Measurements from ENCODE around the gene YIPF1. TPM values are rescaled to one million over a fixed set of nuclear protein-coding genes. Genes with fewer than 3 reads are reported as not detected.

YIPF1 gene
- polyA plus RNA-seq (2011; rRNA removed), result 40.2 and 55.5 TPM in 2 replicates
- polyA minus RNA-seq (2011; rRNA and poly(A)+ RNA removed), result 16.6 and 22.7 TPM in 2 replicates

- Histone ChIP-seq H3K36me3 (ENCODE audit: control insufficient read depth, insufficient read depth, low read length) (peaks cover 6% of the 10 kb centered on the region), H3K4me3 (ENCODE audit: low read depth, low read length) (peak within 1 kb of the TSS; percentile 89), H3K27me3 (ENCODE audit: control insufficient read depth, insufficient read depth, low read length) (no peaks in the 10 kb centered on the region)
- no peak for TF ChIP-seq CTCF (IDR thresholded peaks at IDR 0.05; ENCODE audit: insufficient read depth, low read depth, low read length)
- ChIA-PET CTCF (interaction anchor here (0.9 to 2.7 kb wide), 5 partner anchors 10 to 69 kb away, joined by 3 to 14 read pairs (median 5); no protein-coding TSS in a partner anchor), POLR2A (interaction anchor here (0.6 kb wide), 1 partner anchor 529 kb away, joined by 7 read pairs; no protein-coding TSS in a partner anchor)
- DNase-seq (ENCODE audit: low read depth), result peak; percentile 48
Measured at GRCh38 chr1:53889304-53890298, at the start of gene YIPF1. YIPF1 (minus strand) TSS chr1:53889797; CDS start chr1:53888937, 860 bp downstream.

- CTCF ChIA-PET, result no interaction called here
- no peaks in the 10 kb centered on the region for H3K27me3 ChIP-seq (ENCODE audit: control insufficient read depth, insufficient read depth, low read length)
- DNase-seq (ENCODE audit: low read depth), result no peak
- no peak overlapping the region for H3K4me3 ChIP-seq (ENCODE audit: low read depth, low read length)
- H3K36me3 ChIP-seq (ENCODE audit: control insufficient read depth, insufficient read depth, low read length), result peaks cover 1% of the 10 kb centered on the region; the same call in 1 of the 2 replicates
- no peak for TF ChIP-seq CTCF (IDR thresholded peaks at IDR 0.05; ENCODE audit: insufficient read depth, low read depth, low read length)
- POLR2A ChIA-PET, result no interaction called here
Measured at GRCh38 chr1:53938136-53938830, 48.7 kb upstream of the YIPF1 start.

GRCh38 chr1:53936430-53936829, 46.8 kb upstream of the YIPF1 start:
- POLR2A ChIA-PET, result no interaction called here
- Histone ChIP-seq H3K36me3 (ENCODE audit: control insufficient read depth, insufficient read depth, low read length) (peaks cover 1% of the 10 kb centered on the region; the same call in 1 of the 2 replicates), H3K4me3 (ENCODE audit: low read depth, low read length) (no peak overlapping the region), H3K27me3 (ENCODE audit: control insufficient read depth, insufficient read depth, low read length) (no peaks in the 10 kb centered on the region)
- DNase-seq (ENCODE audit: low read depth), result no peak
- CTCF ChIA-PET, result no interaction called here
- no peak for TF ChIP-seq CTCF (IDR thresholded peaks at IDR 0.05; ENCODE audit: insufficient read depth, low read depth, low read length)

- Histone ChIP-seq H3K4me3 (ENCODE audit: low read depth, low read length) (no peak overlapping the region), H3K27me3 (ENCODE audit: control insufficient read depth, insufficient read depth, low read length) (no peaks in the 10 kb centered on the region), H3K36me3 (ENCODE audit: control insufficient read depth, insufficient read depth, low read length) (peaks cover 1% of the 10 kb centered on the region; the same call in 1 of the 2 replicates)
- CTCF ChIA-PET, result interaction anchor here (1.0 kb wide), 1 partner anchor 10 kb away, joined by 4 read pairs; no protein-coding TSS in a partner anchor
- DNase-seq (ENCODE audit: low read depth), result no peak
- TF ChIP-seq CTCF (IDR thresholded peaks at IDR 0.05; ENCODE audit: insufficient read depth, low read depth, low read length), result no peak
- POLR2A ChIA-PET, result interaction anchor here (0.6 kb wide), 1 partner anchor 25 kb away, joined by 3 read pairs; no protein-coding TSS in a partner anchor
Measured at GRCh38 chr1:53934170-53934765, 44.7 kb upstream of the YIPF1 start.
